GM10248 (cell line): ENCODE measurements around the gene PLN.

Source experiments
- CTCF ChIA-PET: fragments of 300-600 bp; sonication (Branson Sonifier 250); formaldehyde crosslinking; extraction: SDS; loops from one replicate; lab custom pipeline; 2021; ENCODE audit warnings: antibody characterized with exemption; lab: Yijun Ruan, JAX
- POLR2A ChIA-PET: fragments of 350-650 bp; sonication (Branson Sonifier 250); formaldehyde crosslinking; extraction: SDS; loops from one replicate; lab custom pipeline; 2020; ENCODE audit warnings: antibody characterized with exemption; lab: Yijun Ruan, JAX
- DNase-seq: peaks from one replicate; pipeline ENCODE4 v3.0.0; 2012; ENCODE audit errors: extremely low spot score
- TF ChIP-seq, protein P1 (sequence below): IDR thresholded peaks from 2 replicates; pipeline ENCODE4 v1.5.1; 2012; ENCODE audit warnings: mild to moderate bottlenecking, low read depth; ENCODE audit errors: extremely low read depth, missing control alignments, control extremely low read depth

The PLN gene

DNA sequence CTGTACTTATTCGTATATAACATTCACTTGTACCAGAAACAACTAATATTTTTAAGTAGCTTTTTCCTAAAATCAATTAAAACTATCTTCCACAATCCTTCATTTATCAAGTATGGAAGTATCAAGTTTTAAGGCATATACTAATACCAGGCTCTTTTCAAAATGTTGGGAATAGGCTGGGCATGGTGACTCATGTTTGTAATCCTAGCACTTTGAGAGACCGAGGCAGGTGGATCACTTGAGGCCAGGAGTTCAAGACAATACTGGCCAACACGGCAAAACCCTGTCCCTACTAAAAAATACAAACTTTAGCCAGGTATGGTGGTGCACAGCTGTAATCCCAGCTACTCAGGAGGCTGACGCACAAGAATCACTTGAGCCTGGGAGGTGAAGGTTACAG is 25.7 kb upstream of the PLN start:
- POLR2A ChIA-PET, result no interaction called here
- no peak for DNase-seq
- TF ChIP-seq, protein P1, sequence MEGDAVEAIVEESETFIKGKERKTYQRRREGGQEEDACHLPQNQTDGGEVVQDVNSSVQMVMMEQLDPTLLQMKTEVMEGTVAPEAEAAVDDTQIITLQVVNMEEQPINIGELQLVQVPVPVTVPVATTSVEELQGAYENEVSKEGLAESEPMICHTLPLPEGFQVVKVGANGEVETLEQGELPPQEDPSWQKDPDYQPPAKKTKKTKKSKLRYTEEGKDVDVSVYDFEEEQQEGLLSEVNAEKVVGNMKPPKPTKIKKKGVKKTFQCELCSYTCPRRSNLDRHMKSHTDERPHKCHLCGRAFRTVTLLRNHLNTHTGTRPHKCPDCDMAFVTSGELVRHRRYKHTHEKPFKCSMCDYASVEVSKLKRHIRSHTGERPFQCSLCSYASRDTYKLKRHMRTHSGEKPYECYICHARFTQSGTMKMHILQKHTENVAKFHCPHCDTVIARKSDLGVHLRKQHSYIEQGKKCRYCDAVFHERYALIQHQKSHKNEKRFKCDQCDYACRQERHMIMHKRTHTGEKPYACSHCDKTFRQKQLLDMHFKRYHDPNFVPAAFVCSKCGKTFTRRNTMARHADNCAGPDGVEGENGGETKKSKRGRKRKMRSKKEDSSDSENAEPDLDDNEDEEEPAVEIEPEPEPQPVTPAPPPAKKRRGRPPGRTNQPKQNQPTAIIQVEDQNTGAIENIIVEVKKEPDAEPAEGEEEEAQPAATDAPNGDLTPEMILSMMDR, result no peak
- CTCF ChIA-PET, result interaction anchor here (1.2 to 1.3 kb wide), 4 partner anchors 11 to 137 kb away, joined by 3 to 4 read pairs (median 4); no protein-coding TSS in a partner anchor

DNA sequence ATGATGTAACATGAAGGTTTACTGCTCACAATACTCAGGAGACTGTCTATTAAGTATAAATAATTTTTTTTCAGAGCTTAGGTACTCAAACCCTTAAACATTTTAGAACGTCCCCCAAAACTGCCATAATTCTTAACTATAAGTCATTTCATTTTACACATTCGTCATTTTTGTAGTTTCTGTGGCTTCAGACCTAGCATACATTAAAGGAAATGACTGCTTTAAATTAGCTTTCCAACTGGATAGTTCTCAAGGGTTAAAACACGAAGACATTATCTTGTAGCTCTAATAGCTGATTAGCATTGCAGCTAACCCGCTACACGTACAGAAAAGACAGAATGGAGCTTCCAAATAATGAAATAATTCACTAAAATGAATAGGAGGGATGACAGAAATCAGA is 24.9 kb upstream of the PLN start:
- POLR2A ChIA-PET, result no interaction called here
- CTCF ChIA-PET, result interaction anchor here (0.9 to 1.3 kb wide), 4 partner anchors 11 to 61 kb away, joined by 3 to 4 read pairs (median 4); no protein-coding TSS in a partner anchor
- no peak for DNase-seq
- TF ChIP-seq, protein P1, result no peak

DNA sequence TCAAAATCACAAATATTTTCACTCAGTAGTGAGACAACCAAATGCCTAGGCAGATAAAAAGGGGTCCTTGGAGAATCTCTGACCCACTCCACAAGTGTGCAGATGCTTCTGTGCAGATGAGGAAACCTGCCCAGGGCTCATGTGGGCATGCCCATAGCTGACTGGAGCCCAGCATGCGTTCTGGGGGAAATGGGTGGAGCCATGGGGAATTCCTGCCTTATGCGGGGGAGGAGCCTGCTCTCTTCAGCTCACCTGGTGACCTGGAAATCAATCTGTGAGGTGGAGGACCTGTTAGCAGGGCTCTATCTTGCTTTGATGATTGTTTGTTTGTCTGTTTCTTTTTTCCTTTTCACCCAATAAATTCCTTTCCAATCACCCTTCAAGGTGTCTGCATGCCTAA is 23.4 kb upstream of the PLN start:
- POLR2A ChIA-PET, result no interaction called here
- no peak for DNase-seq
- TF ChIP-seq, protein P1, result no peak
- CTCF ChIA-PET, result no interaction called here

DNA sequence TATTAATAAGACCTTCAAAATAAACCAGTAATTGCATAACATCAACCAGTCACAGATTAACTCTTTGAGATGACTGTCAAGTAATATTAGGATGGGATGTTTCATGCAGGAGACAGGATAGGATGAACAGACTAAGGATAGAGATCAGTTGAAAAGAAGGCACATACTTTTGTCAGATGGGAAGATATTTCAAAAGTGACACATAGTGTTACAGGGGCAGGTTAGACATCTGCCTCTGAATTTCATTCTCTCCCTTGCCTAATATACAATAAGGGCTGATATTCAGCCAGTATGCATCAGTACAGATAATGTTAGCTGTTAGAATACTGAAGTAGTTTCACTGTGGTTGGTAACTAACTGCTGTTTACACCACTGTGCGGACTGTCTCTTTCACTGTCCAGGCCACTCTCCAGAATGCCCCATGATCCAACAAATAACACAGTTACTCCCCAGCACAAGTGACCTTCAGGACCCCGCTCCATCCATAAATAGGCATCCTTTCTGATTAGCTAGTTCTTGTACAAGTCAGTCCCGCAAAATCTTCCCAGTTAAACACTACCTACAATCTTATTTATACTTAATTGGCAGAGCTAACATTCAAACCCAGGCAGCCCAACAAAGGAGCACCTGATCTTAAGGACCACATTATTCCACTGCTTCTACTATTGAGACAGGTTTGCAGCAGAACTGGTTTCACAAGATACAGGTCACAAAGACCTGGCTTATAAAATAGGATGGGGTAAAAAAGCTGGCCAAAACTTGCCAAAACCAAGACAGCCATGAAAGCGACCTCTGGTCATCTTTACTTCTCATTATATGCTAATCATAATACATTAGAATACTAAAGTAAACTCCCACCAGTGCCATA is 21.9 kb upstream of the PLN start:
- POLR2A ChIA-PET, result no interaction called here
- no peak for DNase-seq
- TF ChIP-seq, protein P1, result no peak
- CTCF ChIA-PET, result interaction anchor here (1.5 kb wide), 1 partner anchor 14 kb away, joined by 4 read pairs; no protein-coding TSS in a partner anchor

DNA sequence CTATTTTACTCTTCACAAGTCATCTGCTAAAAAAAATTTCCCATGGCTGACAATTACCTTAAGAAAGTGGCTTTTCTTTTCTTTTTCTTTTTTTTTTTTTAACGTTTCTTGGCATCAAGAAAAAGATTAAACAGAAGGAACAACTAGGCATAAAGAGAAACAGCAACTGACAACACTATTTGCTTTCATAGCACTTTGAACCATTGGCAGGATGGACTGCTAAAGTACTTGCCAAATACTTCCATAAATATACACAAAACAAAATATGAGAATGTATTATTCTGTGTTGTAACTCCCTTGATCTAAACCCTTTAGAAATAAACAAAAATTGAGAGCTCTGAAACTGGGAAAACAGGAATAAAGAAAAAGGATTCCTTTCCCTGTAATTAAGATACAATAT is 20.0 kb upstream of the PLN start:
- no peak for DNase-seq
- POLR2A ChIA-PET, result no interaction called here
- CTCF ChIA-PET, result no interaction called here
- TF ChIP-seq, protein P1, result no peak

DNA sequence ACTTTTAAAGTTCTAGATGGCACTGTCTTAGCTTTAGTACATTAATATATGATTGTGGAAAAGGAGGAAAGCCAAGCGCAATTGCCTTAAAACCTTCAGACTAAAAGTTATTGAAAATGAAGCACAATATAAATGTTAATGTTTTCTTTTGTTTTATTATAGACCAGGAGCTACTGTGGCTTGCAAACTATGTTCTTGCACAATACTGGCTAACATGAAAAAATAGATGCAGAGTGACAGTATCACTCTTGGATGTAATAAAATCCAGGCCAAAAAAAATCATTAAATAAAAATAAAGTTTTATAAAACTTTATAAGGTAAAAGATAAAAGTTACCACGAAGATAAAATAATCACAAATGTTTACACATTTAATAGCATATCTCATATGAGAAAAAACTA is 18.3 kb upstream of the PLN start:
- DNase-seq, result no peak
- TF ChIP-seq, protein P1, result no peak
- ChIA-PET CTCF (no interaction called here), POLR2A (no interaction called here)
